Retinal pigment epithelial cell (primary cell): ENCODE results near the gene LGALS3BP.
A peak's percentile ranks its signal among the peaks of the same experiment; 100 is the strongest.

ENCODE experiments used
- DNase-seq: peaks from one replicate; pipeline ENCODE4 v3.0.0-alpha.2; 2010; ENCODE audit warnings: low read depth
- H3K4me3 ChIP-seq: 2 replicates; pipeline ENCODE4 v1.5.1; 2011; ENCODE audit warnings: mild to moderate bottlenecking, low read length, control low read depth, moderate library complexity
- CTCF ChIP-seq: conservative IDR thresholded peaks from 2 replicates; pipeline ENCODE4 v1.5.1; 2011; ENCODE audit warnings: low read depth, low read length, control low read depth, inconsistent platforms

Gene LGALS3BP

DNA sequence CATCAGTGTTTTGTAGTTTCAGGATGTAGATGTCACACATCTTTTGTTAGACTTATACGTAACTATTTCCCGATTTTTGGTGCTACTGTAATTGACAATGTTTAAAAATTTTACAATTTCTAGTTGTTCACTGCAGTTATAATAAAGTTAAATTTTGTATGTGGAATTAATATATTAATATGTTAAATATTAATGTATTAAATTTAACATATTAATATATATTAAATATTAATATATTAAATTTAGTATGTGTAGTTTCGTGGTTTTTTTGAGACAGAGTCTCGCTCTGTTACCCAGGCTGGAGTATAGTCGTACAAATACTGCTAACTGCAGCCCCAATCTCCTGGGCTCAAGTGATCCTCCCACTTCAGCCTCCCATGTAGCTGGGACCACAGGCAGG lies 5.7 kb upstream of the LGALS3BP start:
- H3K4me3 ChIP-seq = no peak overlapping the region
- no peak for DNase-seq
- no peak for TF ChIP-seq CTCF

DNA sequence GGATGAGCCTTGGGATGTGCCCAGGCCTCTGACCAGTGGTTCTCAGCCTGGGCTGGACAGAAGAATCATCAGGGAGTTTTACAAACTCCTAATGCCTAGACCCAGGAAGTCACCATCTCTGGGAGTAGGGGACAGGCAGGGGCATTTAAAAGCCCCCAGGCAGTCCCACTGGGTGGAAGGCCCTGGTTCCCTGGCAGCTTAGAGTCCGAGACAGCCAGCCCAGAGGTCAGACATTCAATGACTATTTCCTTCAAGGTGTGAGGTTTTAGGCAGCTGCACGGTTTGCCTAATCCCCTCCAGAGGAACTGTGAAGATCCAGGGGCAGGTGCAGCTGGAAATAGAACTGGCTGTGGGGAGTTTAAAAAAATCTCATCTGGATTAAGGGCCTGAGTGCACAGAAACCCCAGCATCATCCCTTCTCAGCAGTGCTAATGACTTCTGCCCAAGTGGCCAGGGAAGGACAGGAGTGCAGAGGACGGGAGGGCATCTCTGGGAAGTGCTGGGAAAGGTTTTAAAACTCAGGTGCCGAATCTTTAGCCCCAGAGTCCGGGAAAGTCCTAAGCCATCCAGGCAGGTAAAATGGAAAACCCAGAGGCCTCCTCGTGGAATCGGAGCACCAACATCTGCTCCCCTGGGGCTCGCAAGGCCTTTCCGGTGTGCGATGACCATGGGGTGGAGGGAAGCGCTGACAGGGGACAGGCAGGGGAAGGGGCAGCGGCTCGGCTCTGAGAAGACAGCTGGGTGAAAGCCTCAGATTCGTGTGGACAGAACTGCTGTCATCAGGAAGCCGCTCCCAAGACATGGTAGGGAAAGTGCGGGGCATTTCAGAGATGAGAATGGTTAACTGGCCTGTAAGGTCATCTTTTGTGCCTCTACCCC lies 1.5 kb upstream of the LGALS3BP start:
- H3K4me3 ChIP-seq = no peak overlapping the region
- TF ChIP-seq CTCF = no peak
- no peak for DNase-seq

- TF ChIP-seq CTCF = no peak
- DNase-seq = no peak
- H3K4me3 ChIP-seq = no peak overlapping the region
Observed at GRCh38 chr17:78980624-78980972, 875 bp upstream of the LGALS3BP start.

- peak; percentile 28 for TF ChIP-seq CTCF
- no peak for DNase-seq
- H3K4me3 ChIP-seq = peak overlapping the region; percentile 60
Observed at GRCh38 chr17:78977997-78978973, 1.4 kb downstream of the LGALS3BP start.

DNA sequence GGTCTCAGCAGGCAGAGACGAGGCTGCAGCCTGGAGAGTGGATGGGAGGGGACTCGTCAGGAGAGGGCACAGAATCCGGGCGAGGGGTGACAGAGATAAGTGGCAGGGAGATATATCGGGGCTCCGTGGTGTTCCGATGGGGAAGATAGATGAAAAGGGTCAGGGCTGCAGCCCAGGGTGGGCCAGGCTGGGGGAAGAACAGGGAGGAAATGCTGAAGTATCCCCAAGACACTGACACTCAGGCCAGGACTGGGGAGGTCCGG lies 2.1 kb downstream of the LGALS3BP start:
- TF ChIP-seq CTCF = no peak
- H3K4me3 ChIP-seq = peak overlapping the region; percentile 60
- DNase-seq = no peak

DNA sequence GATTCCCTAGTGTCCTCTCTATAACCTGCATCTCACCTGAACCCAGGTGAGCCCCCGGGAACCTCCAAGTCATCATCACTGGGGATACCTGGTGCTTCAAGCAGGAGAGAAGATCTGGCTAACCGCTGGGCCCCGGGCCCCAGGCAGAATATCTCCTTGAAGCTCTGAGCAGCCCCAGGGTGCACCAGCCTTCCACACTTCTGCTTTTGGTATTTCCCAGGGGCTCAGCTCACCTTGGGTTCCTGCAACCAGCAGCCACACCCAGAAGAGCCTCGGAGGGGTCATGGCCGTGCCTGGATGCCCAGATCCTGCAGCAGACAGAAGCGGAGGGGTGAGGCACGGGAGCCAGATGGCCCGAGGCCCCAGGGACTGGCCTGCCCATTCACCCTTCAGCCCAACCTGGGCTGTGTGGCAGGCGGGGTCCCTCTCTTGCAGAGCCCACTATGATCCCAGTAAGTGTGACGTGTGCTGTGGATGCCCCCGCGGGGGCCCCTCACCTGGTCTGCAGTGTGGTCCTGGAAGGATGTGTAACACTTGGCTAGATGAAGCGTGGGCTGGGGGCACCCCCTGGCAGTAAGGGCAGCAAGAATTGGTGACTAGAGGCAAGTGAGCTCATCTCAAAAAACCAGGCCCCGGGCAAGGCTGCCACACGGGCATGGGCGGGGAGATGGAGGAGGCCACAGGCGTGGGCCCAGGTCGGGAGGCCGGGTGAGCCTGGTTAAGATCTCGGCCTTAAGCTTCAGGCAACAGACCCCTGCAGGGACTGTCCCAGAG lies 2.6 kb downstream of the LGALS3BP start:
- TF ChIP-seq CTCF = no peak
- no peak for DNase-seq
- H3K4me3 ChIP-seq = peak overlapping the region; percentile 60
